ENCODE results near the gene RAB11FIP4.

RAB11FIP4 gene

DNA sequence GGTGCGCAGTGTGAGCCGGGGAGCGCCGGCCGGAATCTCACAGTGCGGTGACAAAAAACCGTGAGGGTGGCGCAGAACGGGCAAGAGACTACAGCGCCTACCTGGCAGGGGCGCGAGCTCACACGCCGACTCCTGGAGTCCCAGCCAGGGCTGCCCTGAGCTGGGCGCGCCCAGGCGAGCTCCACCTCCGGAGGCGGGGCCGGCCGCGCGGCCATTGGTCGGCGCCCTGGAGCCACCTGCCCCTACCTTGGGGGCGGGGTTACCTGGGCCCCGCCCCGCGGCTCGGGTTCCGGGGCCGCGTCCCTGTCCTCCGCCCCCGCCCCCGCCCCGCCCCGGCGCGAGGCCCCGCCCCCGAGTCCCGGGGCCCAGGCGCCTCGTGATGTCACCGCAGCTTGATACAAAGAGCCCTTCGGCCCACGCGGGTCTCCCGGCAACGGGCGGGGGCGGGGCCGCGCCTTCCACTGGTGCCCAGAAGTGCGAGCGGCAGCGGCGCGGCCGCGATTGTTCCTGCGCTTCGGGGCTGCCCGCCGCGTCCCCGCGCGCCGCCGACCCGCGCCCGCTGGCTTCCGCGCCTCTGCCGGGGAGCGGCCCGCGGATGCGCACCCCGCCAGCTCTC lies 96.3 kb downstream of the RAB11FIP4 start:
- no peak for DNase-seq (ENCODE audit: low read depth)

GRCh38 chr17:31488264-31488981 lies 96.9 kb downstream of the RAB11FIP4 start:
- DNase-seq (ENCODE audit: low read depth), result no peak

- DNase-seq (ENCODE audit: low read depth), result no peak
These were observed 97.5 kb downstream of the RAB11FIP4 start for GRCh38 chr17:31488982-31489294.

- DNase-seq (ENCODE audit: low read depth), result no peak
These were observed 98.0 kb downstream of the RAB11FIP4 start for GRCh38 chr17:31489295-31490018.

GRCh38 chr17:31490019-31490650 lies 98.7 kb downstream of the RAB11FIP4 start:
- DNase-seq (ENCODE audit: low read depth), result no peak

DNA sequence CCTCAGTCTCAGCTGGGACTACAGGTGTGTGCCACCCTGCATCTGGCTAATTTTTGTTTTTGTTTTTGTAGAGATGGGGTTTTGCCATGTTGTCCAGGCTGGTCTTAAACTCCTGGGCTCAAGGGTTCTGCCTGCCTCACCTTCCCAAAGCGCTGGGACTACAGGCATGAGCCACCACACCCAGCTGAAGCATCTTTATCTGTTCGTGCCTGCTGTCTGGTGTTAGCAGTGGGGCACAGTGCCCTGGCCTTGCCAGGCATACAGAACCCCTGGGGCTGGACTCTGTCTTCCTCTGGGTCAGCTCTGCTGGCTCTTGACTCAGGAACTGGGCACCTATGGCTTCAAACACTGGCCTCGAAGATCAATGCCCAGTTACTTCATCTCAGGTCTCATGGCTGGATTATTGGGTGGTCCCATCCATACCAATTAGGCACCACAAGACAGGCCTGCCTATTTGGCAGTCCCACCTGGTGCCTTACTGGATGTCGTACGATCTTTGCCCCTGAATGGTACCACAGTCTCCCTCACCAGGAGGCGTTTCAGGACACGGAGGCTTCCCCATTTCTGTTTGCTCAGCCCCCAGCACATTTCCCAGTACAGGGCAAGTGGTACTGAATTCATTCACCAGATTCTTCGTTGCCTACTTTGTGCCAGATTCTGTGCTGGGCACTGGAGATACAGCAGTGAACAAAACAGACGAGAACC lies 99.3 kb downstream of the RAB11FIP4 start:
- no peak for DNase-seq (ENCODE audit: low read depth)

GRCh38 chr17:31491376-31492131 lies 100.1 kb downstream of the RAB11FIP4 start:
- no peak for DNase-seq (ENCODE audit: low read depth)

DNA sequence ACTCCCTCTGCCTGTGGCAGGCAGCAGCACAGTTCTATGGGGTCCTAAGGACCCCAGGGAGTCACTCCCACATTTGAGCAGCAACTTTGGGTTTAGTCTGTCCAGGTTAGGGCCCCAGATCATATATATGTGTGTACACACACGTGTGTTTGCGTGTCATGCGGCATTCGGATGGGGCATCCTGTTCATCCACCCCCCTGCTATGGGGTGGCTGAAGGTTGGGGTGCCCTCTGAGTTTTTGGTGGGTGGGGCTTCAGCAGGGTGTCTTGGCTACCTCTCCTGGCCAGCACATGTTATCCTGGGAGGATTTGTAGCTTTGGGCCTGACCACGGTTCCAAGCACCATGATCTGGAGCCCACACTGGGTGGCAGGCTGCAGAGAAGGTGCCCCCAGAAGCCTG lies 100.7 kb downstream of the RAB11FIP4 start:
- DNase-seq (ENCODE audit: low read depth), result no peak

DNA sequence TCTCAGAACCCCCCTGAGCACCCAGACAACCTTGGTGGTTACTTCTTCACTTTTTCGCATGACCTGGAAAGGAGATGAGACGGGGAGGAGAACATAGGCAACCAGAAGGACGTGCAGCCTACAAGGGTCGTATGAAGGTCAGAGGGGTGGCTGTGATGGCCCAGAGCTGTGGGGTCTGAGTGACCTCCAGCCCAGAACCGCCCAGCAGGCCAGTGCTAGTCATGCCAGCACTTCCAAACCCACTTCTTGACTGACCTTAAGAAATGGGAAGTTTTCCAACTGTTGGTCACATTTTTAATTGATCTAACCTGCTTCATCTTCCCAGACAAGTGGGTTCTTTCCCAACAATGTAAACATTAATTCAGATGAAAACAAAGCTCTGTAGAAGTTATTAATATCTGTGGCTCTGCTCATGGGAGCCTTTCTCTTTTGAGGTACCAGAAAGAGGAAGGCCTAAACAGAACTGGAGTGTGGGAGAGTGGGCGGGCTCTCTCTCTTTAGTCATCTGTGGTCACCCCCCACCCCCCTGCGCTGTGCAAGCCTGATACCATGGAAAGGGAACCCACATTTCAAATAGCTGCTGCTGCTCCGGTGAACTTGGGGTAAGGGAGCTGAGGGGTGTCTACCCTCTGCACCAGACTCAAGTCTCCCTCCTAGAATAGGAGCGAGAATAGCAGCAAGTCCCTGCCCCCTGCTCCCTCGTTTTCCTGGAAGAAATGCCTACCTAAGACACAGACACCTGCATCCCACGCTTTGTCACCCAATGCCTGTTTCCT lies 101.6 kb downstream of the RAB11FIP4 start:
- no peak for DNase-seq (ENCODE audit: low read depth)

- DNase-seq (ENCODE audit: low read depth), result no peak
These were observed 102.2 kb downstream of the RAB11FIP4 start for GRCh38 chr17:31493656-31494155.

- DNase-seq (ENCODE audit: low read depth), result no peak
These were observed 103.0 kb downstream of the RAB11FIP4 start for GRCh38 chr17:31494259-31495021.

GRCh38 chr17:31495022-31495885 lies 103.8 kb downstream of the RAB11FIP4 start:
- no peak for DNase-seq (ENCODE audit: low read depth)

GRCh38 chr17:31496097-31496496 lies 104.6 kb downstream of the RAB11FIP4 start:
- no peak for DNase-seq (ENCODE audit: low read depth)

DNA sequence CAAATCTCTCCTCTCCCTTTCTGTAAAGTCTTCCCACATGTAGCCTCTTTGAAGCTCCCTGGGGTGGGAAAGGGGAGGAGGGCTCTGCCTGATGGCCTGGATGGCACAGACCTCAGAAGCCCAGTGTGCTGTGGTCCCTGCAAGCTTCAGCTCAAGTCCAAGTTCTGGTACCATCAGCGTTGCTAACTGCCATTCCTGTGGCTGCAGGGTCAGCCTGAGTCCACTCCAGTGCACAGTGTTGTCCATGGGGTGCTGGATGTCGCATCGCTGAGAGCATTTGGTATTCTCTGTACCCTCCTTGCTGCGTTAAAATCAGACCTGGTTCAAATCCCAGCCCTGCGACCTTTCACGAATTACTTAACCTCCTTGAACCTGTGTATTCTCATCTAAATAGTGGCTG lies 105.1 kb downstream of the RAB11FIP4 start:
- no peak for DNase-seq (ENCODE audit: low read depth)

DNA sequence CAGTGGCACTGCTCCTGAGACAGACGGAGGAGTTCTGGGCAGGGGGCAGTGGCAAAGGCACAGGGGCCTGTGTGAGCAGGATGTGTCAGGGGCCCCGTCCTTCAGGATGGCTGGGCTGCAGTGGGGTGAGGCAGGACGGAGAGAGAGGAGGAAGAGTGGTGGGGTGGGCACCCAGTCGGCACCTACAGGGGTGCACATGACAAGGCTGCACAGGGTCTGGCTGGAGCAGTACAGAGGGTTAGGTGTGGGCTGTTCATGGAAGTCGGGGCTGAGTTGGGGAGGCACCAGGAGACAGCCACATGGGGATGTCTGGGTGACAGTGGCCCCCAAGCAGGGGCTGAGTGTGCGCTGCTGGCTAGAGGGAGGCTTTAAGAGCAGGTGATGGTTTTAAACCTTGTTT lies 106.0 kb downstream of the RAB11FIP4 start:
- DNase-seq (ENCODE audit: low read depth), result no peak

GRCh38 chr17:31497994-31498826 lies 106.7 kb downstream of the RAB11FIP4 start:
- no peak for DNase-seq (ENCODE audit: low read depth)

DNA sequence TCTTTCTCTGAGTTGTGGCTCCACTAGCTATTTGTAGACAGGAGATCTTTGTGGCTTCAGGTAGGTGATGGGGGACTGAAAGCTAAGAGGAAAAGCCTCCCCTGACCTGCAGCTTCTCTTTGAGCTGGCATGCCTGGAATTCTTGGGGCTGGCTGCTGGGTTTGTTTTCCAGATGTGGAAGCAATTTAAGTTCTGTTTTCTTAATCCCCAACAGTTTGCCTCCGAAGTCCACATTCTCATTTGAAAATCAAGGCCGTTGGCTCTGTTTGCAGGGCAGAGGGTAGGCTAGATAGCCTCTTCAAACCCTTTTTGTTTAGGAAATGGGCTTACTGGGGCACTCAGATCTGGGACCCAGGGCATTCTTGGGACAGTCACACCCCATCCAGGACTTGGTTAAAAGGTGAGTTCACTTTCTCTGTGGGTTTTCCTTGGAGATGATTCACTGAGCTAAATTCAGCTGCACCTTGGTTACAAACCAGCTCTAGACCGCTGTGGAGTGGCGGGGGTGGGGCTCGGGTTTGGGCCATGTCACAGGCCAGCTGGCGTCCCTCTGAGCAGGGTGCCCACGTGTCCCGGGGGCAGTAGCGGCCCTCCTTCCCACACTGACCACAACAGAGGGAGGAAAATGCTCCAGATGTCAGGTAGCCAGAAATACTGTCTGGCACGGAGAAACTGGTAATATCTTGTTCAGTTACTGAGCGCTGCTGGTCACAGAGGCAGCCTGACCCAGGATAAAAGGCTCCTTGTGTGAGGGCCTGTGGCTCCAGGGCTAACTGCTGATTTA lies 108.5 kb downstream of the RAB11FIP4 start:
- DNase-seq (ENCODE audit: low read depth), result peak; percentile 26
